ENCODE data around the gene IPCEF1. TPM values are rescaled to one million over a fixed set of nuclear protein-coding genes. Genes with fewer than 3 reads are reported as not detected.
"Not testable (repeated sequence)": the region's sequence is repeated elsewhere in the genome, so short reads cannot be mapped to it uniquely, and the experiment has no call there.

IPCEF1 gene
- total RNA-seq, 1 experiment from 2014 or later = 0.52 TPM

DNA sequence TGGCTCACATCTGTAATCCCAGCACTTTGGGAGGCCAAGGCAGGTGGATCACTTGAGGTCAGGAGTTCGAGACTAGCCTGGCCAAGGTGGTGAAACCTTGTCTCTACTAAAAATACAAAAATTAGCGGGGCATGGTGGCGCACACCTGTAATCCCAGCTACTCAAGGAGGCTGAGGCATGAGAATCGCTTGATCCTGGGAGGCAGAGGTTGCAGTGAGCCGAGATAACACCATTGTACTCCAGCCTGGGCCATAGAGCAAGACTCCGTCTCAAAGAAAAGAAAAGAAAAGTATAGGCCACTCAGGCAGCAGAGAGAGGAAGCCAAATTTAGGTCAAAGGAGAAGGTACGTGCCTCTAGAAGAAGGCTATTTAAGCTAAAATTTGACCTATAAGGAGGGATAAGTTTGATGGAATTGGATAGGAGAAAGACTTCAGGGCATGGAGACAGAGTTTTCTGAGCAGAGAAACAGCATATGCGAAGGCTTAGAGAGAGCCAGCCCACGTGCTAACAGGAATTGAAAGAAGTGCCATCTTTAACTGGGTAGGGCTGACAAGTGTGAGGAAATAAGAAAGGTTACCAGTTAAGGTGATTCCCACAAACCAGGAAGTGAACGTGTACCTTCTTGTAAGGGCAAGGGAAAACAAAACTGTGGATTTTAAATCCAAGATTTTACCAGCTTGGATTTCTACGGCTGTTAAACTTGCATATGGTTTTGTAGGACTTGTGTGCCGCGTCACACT lies 113.8 kb downstream of the IPCEF1 start:
- Mint-ChIP-seq H3K27me3 (ENCODE audit: unreplicated experiment) (no peaks in the 10 kb centered on the region), H3K4me3 (ENCODE audit: low read depth, unreplicated experiment) (no peak overlapping the region), H3K36me3 (ENCODE audit: insufficient read depth, unreplicated experiment) (no peaks in the 10 kb centered on the region), H3K27ac (ENCODE audit: unreplicated experiment) (no peak overlapping the region), H3K4me1 (ENCODE audit: low read depth, unreplicated experiment) (peaks cover 17% of the 10 kb centered on the region), H3K9me3 (ENCODE audit: low read depth, unreplicated experiment) (no peaks in the 10 kb centered on the region)
- no peak for DNase-seq
- BruUV-seq (replicated peaks) = no TSS peak
- intact Hi-C loops (cut with micrococcal nuclease; ENCODE audit: unreplicated experiment) = no loop called here
- CTCF ChIA-PET = interaction anchor here (0.9 kb wide), 1 partner anchor 35 kb away, joined by 3 read pairs; no protein-coding TSS in a partner anchor
- TF ChIP-seq, protein P1, sequence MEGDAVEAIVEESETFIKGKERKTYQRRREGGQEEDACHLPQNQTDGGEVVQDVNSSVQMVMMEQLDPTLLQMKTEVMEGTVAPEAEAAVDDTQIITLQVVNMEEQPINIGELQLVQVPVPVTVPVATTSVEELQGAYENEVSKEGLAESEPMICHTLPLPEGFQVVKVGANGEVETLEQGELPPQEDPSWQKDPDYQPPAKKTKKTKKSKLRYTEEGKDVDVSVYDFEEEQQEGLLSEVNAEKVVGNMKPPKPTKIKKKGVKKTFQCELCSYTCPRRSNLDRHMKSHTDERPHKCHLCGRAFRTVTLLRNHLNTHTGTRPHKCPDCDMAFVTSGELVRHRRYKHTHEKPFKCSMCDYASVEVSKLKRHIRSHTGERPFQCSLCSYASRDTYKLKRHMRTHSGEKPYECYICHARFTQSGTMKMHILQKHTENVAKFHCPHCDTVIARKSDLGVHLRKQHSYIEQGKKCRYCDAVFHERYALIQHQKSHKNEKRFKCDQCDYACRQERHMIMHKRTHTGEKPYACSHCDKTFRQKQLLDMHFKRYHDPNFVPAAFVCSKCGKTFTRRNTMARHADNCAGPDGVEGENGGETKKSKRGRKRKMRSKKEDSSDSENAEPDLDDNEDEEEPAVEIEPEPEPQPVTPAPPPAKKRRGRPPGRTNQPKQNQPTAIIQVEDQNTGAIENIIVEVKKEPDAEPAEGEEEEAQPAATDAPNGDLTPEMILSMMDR (IDR thresholded peaks at IDR 0.05; ENCODE audit: unreplicated experiment) = no peak

DNA sequence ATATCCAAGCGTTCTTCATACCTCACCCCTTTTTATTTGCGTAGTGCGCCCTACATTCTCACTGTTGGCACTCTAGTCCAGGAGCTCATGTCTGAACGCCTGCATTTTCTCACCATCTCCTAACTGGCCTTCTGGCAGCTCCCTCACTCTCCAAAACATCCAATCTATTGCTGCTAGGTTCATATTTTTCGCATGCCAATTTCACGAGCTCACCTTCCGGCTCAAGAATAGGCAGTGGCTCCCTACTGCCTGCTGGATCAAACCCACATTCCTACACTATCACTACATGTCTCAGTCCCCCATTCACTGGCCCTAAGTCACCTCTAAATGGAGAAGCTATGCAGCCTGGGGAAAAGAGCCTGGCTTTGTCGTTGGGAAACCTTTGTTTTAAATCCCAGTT lies 115.0 kb downstream of the IPCEF1 start:
- no peaks in the 10 kb centered on the region for H3K36me3 Mint-ChIP-seq (ENCODE audit: insufficient read depth, unreplicated experiment)
- H3K4me3 Mint-ChIP-seq (ENCODE audit: low read depth, unreplicated experiment) = no peak overlapping the region
- no TSS peak for BruUV-seq (replicated peaks)
- H3K27me3 Mint-ChIP-seq (ENCODE audit: unreplicated experiment) = no peaks in the 10 kb centered on the region
- H3K4me1 Mint-ChIP-seq (ENCODE audit: low read depth, unreplicated experiment) = peaks cover 5% of the 10 kb centered on the region
- no peaks in the 10 kb centered on the region for H3K9me3 Mint-ChIP-seq (ENCODE audit: low read depth, unreplicated experiment)
- CTCF ChIA-PET = no interaction called here
- no peak overlapping the region for H3K27ac Mint-ChIP-seq (ENCODE audit: unreplicated experiment)
- intact Hi-C loops (cut with micrococcal nuclease; ENCODE audit: unreplicated experiment) = no loop called here
- TF ChIP-seq, protein P1 (IDR thresholded peaks at IDR 0.05; ENCODE audit: unreplicated experiment) = no peak
- DNase-seq = no peak

DNA sequence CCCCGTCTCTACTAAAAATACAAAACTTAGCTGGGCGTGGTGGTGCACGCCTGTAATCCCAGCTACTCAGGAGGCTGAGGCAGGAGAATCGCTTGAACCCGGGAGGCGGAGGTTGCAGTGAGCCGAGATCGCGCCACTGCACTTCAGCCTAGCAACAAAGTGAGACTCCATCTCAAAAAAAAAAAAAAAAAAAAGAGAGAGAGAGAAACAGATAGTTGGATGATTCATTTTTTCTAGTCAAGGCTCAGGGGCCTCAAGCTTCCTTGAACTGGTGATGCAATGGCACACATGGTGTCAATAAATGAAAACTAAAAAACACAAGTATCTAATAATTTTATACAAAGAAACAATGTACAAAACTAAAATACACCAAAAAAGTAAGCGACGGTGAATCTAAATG lies 115.5 kb downstream of the IPCEF1 start:
- DNase-seq; H3K4me1 Mint-ChIP-seq (ENCODE audit: low read depth, unreplicated experiment); H3K36me3 Mint-ChIP-seq (ENCODE audit: insufficient read depth, unreplicated experiment); intact Hi-C loops (cut with micrococcal nuclease; ENCODE audit: unreplicated experiment); H3K4me3 Mint-ChIP-seq (ENCODE audit: low read depth, unreplicated experiment); H3K27ac Mint-ChIP-seq (ENCODE audit: unreplicated experiment); H3K9me3 Mint-ChIP-seq (ENCODE audit: low read depth, unreplicated experiment); BruUV-seq (replicated peaks); CTCF ChIA-PET; H3K27me3 Mint-ChIP-seq (ENCODE audit: unreplicated experiment): not testable (repeated sequence)

DNA sequence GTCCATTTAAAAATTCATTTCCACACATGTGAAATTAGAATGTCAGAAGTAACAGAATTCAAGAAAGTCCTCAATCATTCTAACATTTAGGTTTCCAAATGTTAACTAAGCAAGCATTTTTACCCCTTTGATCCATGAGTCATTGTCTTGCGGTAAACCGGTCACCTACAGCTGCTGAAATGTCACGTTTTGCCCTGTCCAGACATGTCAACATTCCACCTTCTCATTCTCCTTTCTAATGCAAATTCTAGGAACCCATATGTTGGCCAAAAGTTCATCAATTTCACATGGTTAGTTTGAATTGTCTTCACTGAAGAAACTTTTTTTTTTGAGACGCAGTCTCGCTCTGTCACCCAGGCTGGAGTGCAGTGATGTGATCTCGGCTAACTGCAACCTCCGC lies 117.2 kb downstream of the IPCEF1 start:
- intact Hi-C loops (cut with micrococcal nuclease; ENCODE audit: unreplicated experiment) = no loop called here

DNA sequence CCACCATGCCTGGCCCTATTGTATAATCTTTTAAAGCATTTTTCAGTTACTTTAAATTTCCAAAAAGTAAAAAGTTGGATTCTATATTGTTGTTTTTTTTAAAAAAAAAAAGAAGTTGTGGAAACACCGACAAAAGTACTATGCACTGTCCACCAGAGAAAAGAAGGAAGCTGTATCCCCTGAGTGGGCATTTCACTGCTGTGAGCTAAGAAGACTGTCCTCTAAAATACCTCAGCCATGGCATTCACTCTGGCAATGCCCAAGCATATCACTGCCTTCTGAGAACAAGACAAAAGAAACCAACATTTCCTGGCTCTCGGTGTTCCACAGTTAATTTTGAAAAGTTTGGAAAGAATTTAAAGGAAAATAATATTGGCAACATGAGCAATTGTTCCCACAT lies 117.8 kb downstream of the IPCEF1 start:
- H3K4me1 Mint-ChIP-seq (ENCODE audit: low read depth, unreplicated experiment) = no peaks in the 10 kb centered on the region
- CTCF ChIA-PET = no interaction called here
- TF ChIP-seq, protein P1 (IDR thresholded peaks at IDR 0.05; ENCODE audit: unreplicated experiment) = no peak
- no peak for DNase-seq
- H3K4me3 Mint-ChIP-seq (ENCODE audit: low read depth, unreplicated experiment) = no peak overlapping the region
- H3K36me3 Mint-ChIP-seq (ENCODE audit: insufficient read depth, unreplicated experiment) = no peaks in the 10 kb centered on the region
- H3K27me3 Mint-ChIP-seq (ENCODE audit: unreplicated experiment) = no peaks in the 10 kb centered on the region
- H3K27ac Mint-ChIP-seq (ENCODE audit: unreplicated experiment) = no peak overlapping the region
- intact Hi-C loops (cut with micrococcal nuclease; ENCODE audit: unreplicated experiment) = no loop called here
- no TSS peak for BruUV-seq (replicated peaks)
- no peaks in the 10 kb centered on the region for H3K9me3 Mint-ChIP-seq (ENCODE audit: low read depth, unreplicated experiment)

More for the DNA sequence above, 117.2 kb downstream of the IPCEF1 start:
- H3K4me1 Mint-ChIP-seq (ENCODE audit: low read depth, unreplicated experiment) = no peaks in the 10 kb centered on the region
- TF ChIP-seq, protein P1 (IDR thresholded peaks at IDR 0.05; ENCODE audit: unreplicated experiment) = no peak
- DNase-seq = no peak
- H3K4me3 Mint-ChIP-seq (ENCODE audit: low read depth, unreplicated experiment) = no peak overlapping the region
- no peaks in the 10 kb centered on the region for H3K9me3 Mint-ChIP-seq (ENCODE audit: low read depth, unreplicated experiment)
- BruUV-seq (replicated peaks) = no TSS peak
- H3K27ac Mint-ChIP-seq (ENCODE audit: unreplicated experiment) = no peak overlapping the region
- CTCF ChIA-PET = no interaction called here
- no peaks in the 10 kb centered on the region for H3K36me3 Mint-ChIP-seq (ENCODE audit: insufficient read depth, unreplicated experiment)
- H3K27me3 Mint-ChIP-seq (ENCODE audit: unreplicated experiment) = no peaks in the 10 kb centered on the region
